AG04450 (cell line): Measurements from ENCODE around the gene MAPK8IP3. TPM values are rescaled to one million over a fixed set of nuclear protein-coding genes. Genes with fewer than 3 reads are reported as not detected.

Source experiments
- CTCF ChIA-PET: fragments of 300-600, 350-600 bp; formaldehyde crosslinking; extraction: SDS; loops from one replicate; lab custom pipeline; 2022; ENCODE audit warnings: antibody characterized with exemption, inconsistent platforms; lab: Charles Lee
- POLR2A ChIA-PET: fragments of 350-600 bp; formaldehyde crosslinking; extraction: SDS; loops from one replicate; lab custom pipeline; 2021; ENCODE audit warnings: antibody characterized with exemption, inconsistent platforms; lab: Yijun Ruan, JAX
- DNase-seq: peaks from one replicate; pipeline ENCODE4 v3.0.0-alpha.2; 2011; ENCODE audit warnings: low read depth, low spot score
- H3K27ac ChIP-seq: one replicate; pipeline ENCODE4 v1.5.1; 2012; ENCODE audit warnings: low read depth, low read length, control low read depth
- H3K27me3 ChIP-seq: one replicate; pipeline ENCODE4 v1.6.0; 2012; ENCODE audit warnings: low read length; ENCODE audit not compliant: control insufficient read depth, insufficient read depth
- H3K4me3 ChIP-seq: 2 replicates; pipeline ENCODE4 v1.5.1; 2011; ENCODE audit warnings: mild to moderate bottlenecking, low read depth, low read length, control low read depth
- H3K9me3 ChIP-seq: 2 replicates; pipeline ENCODE4 v1.5.1; 2012; ENCODE audit warnings: low read length; ENCODE audit not compliant: control insufficient read depth, insufficient read depth
- CTCF ChIP-seq: IDR thresholded peaks from 2 replicates; pipeline ENCODE4 v1.5.1; 2011; ENCODE audit warnings: low read depth, low read length, control low read depth, inconsistent platforms
- polyA plus RNA-seq: library from polyadenylated mRNA; depleted of rRNA; stranded (reverse); fragments of >200 nt; gene quantifications from 2 replicates; pipeline ENCODE4 v1.2.3, GENCODE V29; 2011

The MAPK8IP3 gene
- polyA plus RNA-seq, 1 experiment = 11.8 TPM

GRCh38 chr16:1762196-1762878 lies 56.3 kb downstream of the MAPK8IP3 start:
- H3K27ac ChIP-seq = no peak overlapping the region
- POLR2A ChIA-PET = interaction anchor here (0.6 kb wide), 1 partner anchor 726 kb away, joined by 11 read pairs; no protein-coding TSS in a partner anchor
- TF ChIP-seq CTCF = no peak
- no peak for DNase-seq
- CTCF ChIA-PET = no interaction called here
- H3K9me3 ChIP-seq = no peaks in the 10 kb centered on the region; the same call in 1 of the 2 replicates
- H3K4me3 ChIP-seq = no peak overlapping the region
- H3K27me3 ChIP-seq = no peaks in the 10 kb centered on the region

DNA sequence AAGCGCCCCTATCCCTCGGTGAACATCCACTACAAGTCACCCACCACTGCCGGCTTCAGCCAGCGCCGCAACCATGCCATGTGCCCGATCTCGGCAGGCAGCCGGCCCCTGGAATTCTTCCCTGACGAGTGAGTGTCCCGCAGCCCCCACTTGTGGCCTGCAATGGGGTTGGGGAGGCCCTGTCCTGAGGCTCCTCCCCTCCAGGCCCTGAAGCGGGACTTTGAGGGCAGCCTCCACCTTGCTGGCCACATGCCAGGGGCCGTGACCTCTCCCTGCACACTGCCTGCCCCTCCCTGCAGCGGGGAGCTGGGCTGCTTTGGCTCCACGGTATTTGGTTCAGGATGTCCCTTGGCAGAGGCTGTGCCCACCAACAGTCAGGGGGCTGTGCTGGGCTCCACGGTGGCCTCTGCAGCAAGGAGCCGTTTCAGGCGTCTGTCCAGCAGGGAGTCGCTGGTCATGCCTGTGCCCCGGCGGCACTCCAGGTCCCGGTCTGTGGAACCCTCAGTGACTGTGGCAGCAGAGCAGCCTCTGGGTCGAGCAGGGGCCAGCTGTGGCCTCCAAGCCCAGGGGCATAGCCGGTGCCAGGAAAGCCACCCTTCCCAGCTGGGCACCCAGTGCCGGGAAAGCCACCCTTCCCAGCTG lies 57.0 kb downstream of the MAPK8IP3 start:
- DNase-seq = no peak
- CTCF ChIA-PET = interaction anchor here (0.6 kb wide), 1 partner anchor 8 kb away, joined by 3 read pairs; no protein-coding TSS in a partner anchor
- H3K27ac ChIP-seq = no peak overlapping the region
- no peak overlapping the region for H3K4me3 ChIP-seq
- H3K9me3 ChIP-seq = no peaks in the 10 kb centered on the region; the same call in 1 of the 2 replicates
- no peaks in the 10 kb centered on the region for H3K27me3 ChIP-seq
- no peak for TF ChIP-seq CTCF
- POLR2A ChIA-PET = interaction anchor here (0.6 kb wide), 1 partner anchor 725 kb away, joined by 11 read pairs; no protein-coding TSS in a partner anchor

DNA sequence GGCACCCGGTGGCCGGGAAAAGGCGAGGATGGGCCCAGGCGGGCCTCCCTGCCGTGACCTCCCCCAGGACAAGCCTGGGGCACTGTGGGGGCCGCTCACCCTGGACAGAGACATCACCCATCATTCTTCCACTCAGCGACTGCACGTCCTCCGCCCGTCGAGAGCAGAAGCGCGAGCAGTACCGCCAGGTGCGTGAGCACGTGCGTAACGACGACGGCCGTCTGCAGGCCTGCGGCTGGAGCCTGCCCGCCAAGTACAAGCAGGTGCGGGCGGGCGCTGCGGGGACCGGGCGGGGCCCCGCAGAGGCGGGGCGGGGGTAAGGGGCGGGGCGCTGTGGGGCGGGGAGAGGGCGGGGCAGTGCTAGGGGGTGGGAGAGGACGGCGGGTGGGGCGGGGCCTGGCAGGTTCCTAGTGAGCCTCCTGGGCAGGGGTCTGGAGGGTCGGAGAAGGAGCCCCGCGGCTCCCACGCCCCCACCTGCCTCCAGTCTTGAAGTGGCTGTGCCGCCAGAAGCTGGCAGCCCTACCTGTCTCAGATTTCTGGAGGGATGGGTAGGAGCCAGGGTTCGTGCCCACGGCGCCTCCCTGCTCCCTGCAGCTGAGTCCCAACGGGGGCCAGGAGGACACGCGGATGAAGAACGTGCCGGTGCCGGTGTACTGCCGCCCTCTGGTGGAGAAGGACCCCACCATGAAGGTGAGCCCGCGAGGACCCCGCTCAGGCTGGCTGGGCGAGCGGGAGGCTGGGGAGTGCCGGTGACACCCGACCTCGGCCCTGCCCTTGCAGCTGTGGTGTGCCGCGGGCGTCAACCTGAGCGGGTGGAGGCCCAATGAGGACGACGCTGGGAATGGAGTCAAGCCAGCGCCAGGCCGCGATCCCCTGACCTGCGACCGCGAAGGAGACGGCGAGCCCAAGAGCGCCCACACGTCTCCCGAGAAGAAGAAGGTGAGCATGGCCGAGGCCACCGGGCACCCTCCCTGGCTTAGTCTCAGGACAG lies 57.8 kb downstream of the MAPK8IP3 start:
- H3K4me3 ChIP-seq = no peak overlapping the region
- TF ChIP-seq CTCF = peak; percentile 47
- no peak overlapping the region for H3K27ac ChIP-seq
- no peaks in the 10 kb centered on the region for H3K27me3 ChIP-seq
- ChIA-PET CTCF (interaction anchor here (0.6 kb wide), 1 partner anchor 9 kb away, joined by 3 read pairs; no protein-coding TSS in a partner anchor), POLR2A (interaction anchor here (1.5 kb wide), 1 partner anchor 9 kb away, joined by 4 read pairs; the partner anchor contains the start of genes EME2 and MRPS34)
- DNase-seq = no peak
- no peaks in the 10 kb centered on the region; the same call in 1 of the 2 replicates for H3K9me3 ChIP-seq

DNA sequence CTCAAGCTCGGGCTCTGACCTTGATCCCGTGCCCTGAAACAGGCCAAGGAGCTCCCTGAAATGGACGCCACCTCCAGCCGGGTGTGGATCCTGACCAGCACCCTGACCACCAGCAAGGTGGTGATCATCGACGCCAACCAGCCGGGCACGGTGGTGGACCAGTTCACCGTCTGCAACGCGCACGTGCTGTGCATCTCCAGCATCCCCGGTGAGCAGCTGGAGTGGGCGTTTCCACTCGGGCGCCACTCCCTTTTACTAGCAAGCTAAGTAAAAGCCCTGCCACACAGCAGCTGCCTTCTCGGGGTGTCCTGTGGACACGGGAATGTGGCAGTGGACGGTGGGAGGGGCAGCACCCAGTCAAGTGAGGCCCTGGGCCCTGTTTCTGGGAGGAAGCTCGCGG lies 59.0 kb downstream of the MAPK8IP3 start:
- Histone ChIP-seq H3K27me3 (no peaks in the 10 kb centered on the region), H3K9me3 (no peaks in the 10 kb centered on the region; the same call in 1 of the 2 replicates), H3K4me3 (no peak overlapping the region), H3K27ac (no peak overlapping the region)
- POLR2A ChIA-PET = interaction anchor here (1.5 kb wide), 1 partner anchor 8 kb away, joined by 4 read pairs; the partner anchor contains the start of genes EME2 and MRPS34
- CTCF ChIA-PET = no interaction called here
- no peak for TF ChIP-seq CTCF
- DNase-seq = no peak
